ENCODE results near the gene CCPG1. TPM values are rescaled to one million over a fixed set of nuclear protein-coding genes. Genes with fewer than 3 reads are reported as not detected.
"Not testable (repeated sequence)": the region's sequence is repeated elsewhere in the genome, so short reads cannot be mapped to it uniquely, and the experiment has no call there.

CCPG1 gene
- total RNA-seq, 1 donor = 250 TPM

- TF ChIP-seq CTCF (IDR thresholded peaks at IDR 0.05; ENCODE audit: extremely low read depth, low read depth, low read length) = peak; percentile 60
- no peaks in the 10 kb centered on the region for H3K9me3 ChIP-seq (ENCODE audit: low read depth, low read length)
- H3K27me3 ChIP-seq (ENCODE audit: insufficient read depth, low read length) = no peaks in the 10 kb centered on the region
- H3K27ac ChIP-seq (ENCODE audit: low read depth, low read length) = no peak overlapping the region
- H3K36me3 ChIP-seq (ENCODE audit: insufficient read depth, low read length) = no peaks in the 10 kb centered on the region
- H4K20me1 ChIP-seq (ENCODE audit: insufficient read depth, low read length) = no peaks in the 10 kb centered on the region
- H3K4me2 ChIP-seq (ENCODE audit: insufficient read depth, low read length) = no peak overlapping the region
- no peaks in the 10 kb centered on the region for H3K79me2 ChIP-seq (ENCODE audit: insufficient read depth, low read length)
- no peak overlapping the region for H3K4me3 ChIP-seq (ENCODE audit: insufficient read depth, low read length)
- peak; percentile 91 for DNase-seq (ENCODE audit: insufficient read length, low spot score, missing footprints)
- H3K4me1 ChIP-seq (ENCODE audit: insufficient read depth, low read length) = no peaks in the 10 kb centered on the region
- H2AFZ ChIP-seq (ENCODE audit: low read length) = no peak overlapping the region
Observed at GRCh38 chr15:55434989-55435825, 27.0 kb upstream of the CCPG1 start.

GRCh38 chr15:55422089-55422488, 13.9 kb upstream of the CCPG1 start:
- H3K79me2 ChIP-seq (ENCODE audit: insufficient read depth, low read length) = no peaks in the 10 kb centered on the region
- H3K27me3 ChIP-seq (ENCODE audit: insufficient read depth, low read length) = no peaks in the 10 kb centered on the region
- no peak overlapping the region for H2AFZ ChIP-seq (ENCODE audit: low read length)
- no peak overlapping the region for H3K4me2 ChIP-seq (ENCODE audit: insufficient read depth, low read length)
- DNase-seq (ENCODE audit: insufficient read length, low spot score, missing footprints) = no peak
- no peaks in the 10 kb centered on the region for H3K4me1 ChIP-seq (ENCODE audit: insufficient read depth, low read length)
- no peak for TF ChIP-seq CTCF (IDR thresholded peaks at IDR 0.05; ENCODE audit: extremely low read depth, low read depth, low read length)
- no peaks in the 10 kb centered on the region for H4K20me1 ChIP-seq (ENCODE audit: insufficient read depth, low read length)
- H3K27ac ChIP-seq (ENCODE audit: low read depth, low read length) = no peak overlapping the region
- H3K36me3 ChIP-seq (ENCODE audit: insufficient read depth, low read length) = no peaks in the 10 kb centered on the region
- no peaks in the 10 kb centered on the region for H3K9me3 ChIP-seq (ENCODE audit: low read depth, low read length)
- no peak overlapping the region for H3K4me3 ChIP-seq (ENCODE audit: insufficient read depth, low read length)

- Histone ChIP-seq H3K27me3 (ENCODE audit: insufficient read depth, low read length) (no peaks in the 10 kb centered on the region), H3K9me3 (ENCODE audit: low read depth, low read length) (no peaks in the 10 kb centered on the region), H4K20me1 (ENCODE audit: insufficient read depth, low read length) (no peaks in the 10 kb centered on the region), H3K79me2 (ENCODE audit: insufficient read depth, low read length) (no peaks in the 10 kb centered on the region), H3K4me2 (ENCODE audit: insufficient read depth, low read length) (no peak overlapping the region), H2AFZ (ENCODE audit: low read length) (no peak overlapping the region), H3K4me1 (ENCODE audit: insufficient read depth, low read length) (no peaks in the 10 kb centered on the region), H3K27ac (ENCODE audit: low read depth, low read length) (no peak overlapping the region), H3K36me3 (ENCODE audit: insufficient read depth, low read length) (no peaks in the 10 kb centered on the region), H3K4me3 (ENCODE audit: insufficient read depth, low read length) (no peak overlapping the region)
- no peak for DNase-seq (ENCODE audit: insufficient read length, low spot score, missing footprints)
- no peak for TF ChIP-seq CTCF (IDR thresholded peaks at IDR 0.05; ENCODE audit: extremely low read depth, low read depth, low read length)
Observed at GRCh38 chr15:55420171-55420866, 12.2 kb upstream of the CCPG1 start.

GRCh38 chr15:55417678-55418077, 9.5 kb upstream of the CCPG1 start:
- not testable (repeated sequence) for H3K79me2 ChIP-seq (ENCODE audit: insufficient read depth, low read length); H4K20me1 ChIP-seq (ENCODE audit: insufficient read depth, low read length); H3K27ac ChIP-seq (ENCODE audit: low read depth, low read length); H3K36me3 ChIP-seq (ENCODE audit: insufficient read depth, low read length); H3K9me3 ChIP-seq (ENCODE audit: low read depth, low read length); DNase-seq (ENCODE audit: insufficient read length, low spot score, missing footprints); H3K4me1 ChIP-seq (ENCODE audit: insufficient read depth, low read length); H3K4me2 ChIP-seq (ENCODE audit: insufficient read depth, low read length); H3K4me3 ChIP-seq (ENCODE audit: insufficient read depth, low read length); H2AFZ ChIP-seq (ENCODE audit: low read length); H3K27me3 ChIP-seq (ENCODE audit: insufficient read depth, low read length)

GRCh38 chr15:55408976-55409375, 817 bp upstream of the CCPG1 start:
- H3K4me1 ChIP-seq (ENCODE audit: insufficient read depth, low read length); H3K36me3 ChIP-seq (ENCODE audit: insufficient read depth, low read length); H3K27me3 ChIP-seq (ENCODE audit: insufficient read depth, low read length); H3K9me3 ChIP-seq (ENCODE audit: low read depth, low read length); DNase-seq (ENCODE audit: insufficient read length, low spot score, missing footprints); H4K20me1 ChIP-seq (ENCODE audit: insufficient read depth, low read length): not testable (repeated sequence)
- peak overlapping the region; percentile 69 for H3K27ac ChIP-seq (ENCODE audit: low read depth, low read length)
- H2AFZ ChIP-seq (ENCODE audit: low read length) = peak overlapping the region; percentile 91
- H3K79me2 ChIP-seq (ENCODE audit: insufficient read depth, low read length) = peaks cover 32% of the 10 kb centered on the region
- peak overlapping the region; percentile 88 for H3K4me3 ChIP-seq (ENCODE audit: insufficient read depth, low read length)
- peak overlapping the region; percentile 94 for H3K4me2 ChIP-seq (ENCODE audit: insufficient read depth, low read length)

Measured in osteoblast (primary cell).